Immature natural killer cell (primary cell): ENCODE data around the gene TKTL1. TPM values are rescaled to one million over a fixed set of nuclear protein-coding genes. Genes with fewer than 3 reads are reported as not detected.

Experiments
- DNase-seq, 3 donors: peaks; one replicate each; pipeline ENCODE4 v3.0.0; 2022; ENCODE audit warnings: mixed read lengths in 1 of 3
- H3K27ac Mint-ChIP-seq, 6 donors: one replicate each; pipeline ENCODE4 v1.8.0; 2020; ENCODE audit warnings: mixed read lengths in 6 of 6, mild to moderate bottlenecking in 5 of 6, inconsistent platforms in 4 of 6, moderate library complexity in 3 of 6
- H3K27me3 Mint-ChIP-seq, 3 donors: one replicate each; pipeline ENCODE4 v1.8.0; 2020 to 2021; ENCODE audit warnings: low read depth in 3 of 3, mild to moderate bottlenecking in 3 of 3, mixed read lengths in 3 of 3, moderate library complexity in 3 of 3, inconsistent platforms in 1 of 3
- H3K36me3 Mint-ChIP-seq, 3 donors: one replicate each; pipeline ENCODE4 v1.8.0; 2020; ENCODE audit warnings: mixed read lengths in 3 of 3, inconsistent platforms in 2 of 3, mild to moderate bottlenecking in 2 of 3
- H3K4me1 Mint-ChIP-seq, 2 donors: one replicate each; pipeline ENCODE4 v1.8.0; 2020; ENCODE audit warnings: inconsistent platforms in 2 of 2, mild to moderate bottlenecking in 2 of 2, mixed read lengths in 2 of 2, moderate library complexity in 1 of 2
- H3K4me3 Mint-ChIP-seq, 5 donors: one replicate each; pipeline ENCODE4 v1.8.0; 2020; ENCODE audit warnings: mild to moderate bottlenecking in 5 of 5, mixed read lengths in 5 of 5, inconsistent platforms in 3 of 5, moderate library complexity in 3 of 5
- H3K9me3 Mint-ChIP-seq, 6 donors: one replicate each; pipeline ENCODE4 v1.8.0; 2020; ENCODE audit warnings: mild to moderate bottlenecking in 6 of 6, mixed read lengths in 6 of 6, inconsistent platforms in 4 of 6, moderate library complexity in 3 of 6
- polyA plus RNA-seq, 3 donors: library from polyadenylated mRNA; unstranded; fragments of 300-500 nt; fragmentation: Illumina TruSeq; gene quantifications; one replicate each; pipeline ENCODE4 v1.2.3, GENCODE V29; 2021

TKTL1 gene
- polyA plus RNA-seq, 3 donors from 2014 or later = 58.7 to 282 (median 69.8) TPM

DNA sequence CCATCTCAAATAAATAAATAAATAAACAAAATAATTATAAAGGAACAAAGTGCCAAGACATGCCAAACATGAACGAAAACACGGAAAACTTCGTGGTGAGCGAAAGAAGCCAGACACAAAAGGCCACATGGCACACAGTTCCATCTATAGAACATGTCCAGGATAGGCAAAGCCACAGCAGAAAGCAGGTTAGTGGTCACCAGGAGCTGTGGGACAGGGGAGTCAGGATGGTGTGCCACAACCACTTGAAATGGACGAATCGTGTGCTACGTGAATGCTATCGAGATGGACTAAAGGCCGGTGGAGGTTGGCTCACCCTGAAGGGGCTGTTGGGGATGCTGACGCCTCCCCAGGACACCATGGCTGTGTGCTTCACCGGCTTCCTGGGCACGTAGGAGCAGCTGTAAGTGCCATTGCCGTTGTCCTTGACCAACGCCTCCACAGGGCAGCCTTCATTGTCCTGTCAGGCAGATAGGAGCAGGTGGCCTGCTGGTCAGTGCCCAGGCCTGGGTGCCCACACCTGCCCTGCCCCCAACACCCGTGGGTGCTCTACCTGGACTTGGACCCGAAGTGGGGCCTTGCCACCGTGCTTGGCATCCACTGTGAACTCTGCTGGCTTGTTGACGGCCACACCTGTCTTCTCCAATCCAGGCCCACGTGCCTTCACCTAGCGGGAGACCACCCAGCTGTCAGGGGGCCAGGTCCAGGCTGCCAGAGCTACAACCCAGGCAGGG is 68.3 kb downstream of the TKTL1 start:
- peaks cover 0 to 4% (median 0%) of the 10 kb centered on the region in 6 donors for H3K9me3 Mint-ChIP-seq
- peaks cover 58 to 64% (median 60%) of the 10 kb centered on the region in 3 donors for H3K27me3 Mint-ChIP-seq
- H3K4me3 Mint-ChIP-seq = peak overlapping the region in 2 of 5 donors; percentile 18 to 50
- peaks cover 32 to 54% of the 10 kb centered on the region in 2 donors for H3K4me1 Mint-ChIP-seq
- no peak for DNase-seq
- H3K36me3 Mint-ChIP-seq = peaks cover 0 to 24% (median 4%) of the 10 kb centered on the region in 3 donors
- peak overlapping the region in 5 of 6 donors; percentile 59 to 91 (median 82) for H3K27ac Mint-ChIP-seq

DNA sequence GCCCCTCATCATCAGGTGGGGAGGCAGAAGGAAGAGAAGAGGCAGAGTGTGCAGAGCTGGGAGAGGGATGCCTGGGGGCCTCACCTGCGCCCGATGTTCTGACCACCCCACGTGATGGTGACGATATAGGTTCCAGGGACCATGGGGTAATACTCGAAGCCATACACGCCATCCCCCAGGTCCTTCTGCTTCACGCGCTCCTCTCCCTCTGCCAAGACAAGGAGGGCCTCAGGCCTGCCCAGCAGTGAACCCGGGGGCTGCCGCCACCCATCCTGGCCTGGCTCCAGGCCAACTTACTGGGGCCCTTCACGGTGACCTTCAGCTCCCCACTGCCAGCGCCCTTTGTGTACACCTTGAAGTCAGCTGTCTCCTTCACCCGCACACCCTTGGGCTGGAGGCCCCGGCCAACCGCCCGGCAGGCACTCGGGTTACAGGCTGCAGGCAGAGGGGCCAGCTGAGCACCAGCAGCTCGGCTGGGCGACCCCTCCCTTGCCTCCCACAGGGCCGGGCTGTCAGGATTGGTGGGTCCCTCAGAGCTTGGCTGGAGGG is 69.5 kb downstream of the TKTL1 start:
- Mint-ChIP-seq H3K27me3 (peaks cover 62 to 68% (median 67%) of the 10 kb centered on the region in 3 donors), H3K4me3 (peak overlapping the region; percentile 15 to 56 (median 21)), H3K4me1 (peaks cover 36 to 58% of the 10 kb centered on the region in 2 donors), H3K9me3 (peaks cover 0 to 4% (median 0%) of the 10 kb centered on the region in 6 donors), H3K36me3 (peaks cover 0 to 29% (median 8%) of the 10 kb centered on the region in 3 donors), H3K27ac (peak overlapping the region; percentile 70 to 91 (median 84))
- DNase-seq = no peak

DNA sequence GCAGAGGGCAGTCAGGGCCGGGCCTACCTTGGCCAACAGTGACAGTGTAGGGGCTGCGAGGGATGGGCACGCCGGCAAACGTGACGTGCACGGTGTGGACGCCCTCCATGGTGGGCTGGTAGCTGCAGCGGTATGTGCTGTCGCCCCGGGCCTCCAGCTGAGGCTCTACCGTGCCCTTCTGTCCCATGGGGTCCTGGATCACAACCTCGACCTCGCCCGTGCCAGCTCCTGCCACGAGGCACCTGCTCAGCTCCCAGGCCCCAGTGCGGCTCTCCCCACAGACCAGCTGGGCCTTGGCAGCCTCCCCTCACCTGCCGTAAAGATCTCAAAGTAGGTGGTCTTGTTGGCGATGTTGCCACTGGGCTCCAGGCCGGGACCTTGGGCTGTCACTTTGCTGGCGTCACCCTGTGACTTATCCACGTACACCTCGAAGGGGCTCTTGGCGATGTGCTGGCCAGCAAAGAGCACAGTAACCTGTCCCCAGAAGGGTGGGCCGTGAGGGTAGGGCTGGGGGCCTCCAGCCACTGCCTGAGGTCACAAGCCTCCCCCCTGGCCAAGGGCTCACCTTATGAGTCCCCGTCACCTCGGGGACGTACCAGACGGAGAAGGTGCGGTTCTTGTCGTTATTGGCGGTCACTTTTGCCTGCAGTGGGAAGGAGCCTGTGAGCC is 70.5 kb downstream of the TKTL1 start:
- Mint-ChIP-seq H3K9me3 (peaks cover 0 to 4% (median 0%) of the 10 kb centered on the region in 6 donors), H3K4me3 (peak overlapping the region in 3 of 5 donors; percentile 54 to 73 (median 71)), H3K36me3 (peaks cover 0 to 27% (median 5%) of the 10 kb centered on the region in 3 donors), H3K27me3 (peaks cover 63 to 64% (median 63%) of the 10 kb centered on the region in 3 donors), H3K4me1 (peaks cover 33 to 54% of the 10 kb centered on the region in 2 donors), H3K27ac (peak overlapping the region; percentile 82 to 93 (median 88))
- no peak for DNase-seq

DNA sequence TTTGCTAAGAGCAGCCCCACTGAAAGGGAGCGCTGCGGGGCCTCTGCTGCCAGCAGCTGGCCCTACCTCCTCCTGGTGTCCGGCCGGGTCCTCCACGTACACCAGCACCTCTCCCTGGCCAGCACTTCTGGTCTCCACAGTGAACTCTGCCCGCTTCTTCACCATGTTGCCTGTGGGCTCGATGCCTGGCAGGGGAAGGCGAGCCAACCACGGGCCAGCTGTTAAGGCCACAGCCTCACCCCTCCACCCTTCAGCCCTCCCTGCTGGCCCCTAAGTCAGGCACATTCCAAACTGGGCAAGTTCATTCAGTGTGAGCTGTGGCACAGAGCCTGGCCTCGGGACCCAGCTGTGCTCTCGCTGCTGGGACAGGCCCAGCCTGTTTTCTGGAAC is 71.1 kb downstream of the TKTL1 start:
- Mint-ChIP-seq H3K27me3 (peaks cover 58 to 60% (median 58%) of the 10 kb centered on the region in 3 donors), H3K4me3 (peak overlapping the region; percentile 27 to 73 (median 54)), H3K9me3 (peaks cover 0 to 4% (median 0%) of the 10 kb centered on the region in 6 donors), H3K4me1 (peaks cover 27 to 48% of the 10 kb centered on the region in 2 donors), H3K36me3 (peaks cover 0 to 24% (median 5%) of the 10 kb centered on the region in 3 donors), H3K27ac (peak overlapping the region; percentile 82 to 93 (median 88))
- DNase-seq = peak in 1 of 3 donors; percentile 51

DNA sequence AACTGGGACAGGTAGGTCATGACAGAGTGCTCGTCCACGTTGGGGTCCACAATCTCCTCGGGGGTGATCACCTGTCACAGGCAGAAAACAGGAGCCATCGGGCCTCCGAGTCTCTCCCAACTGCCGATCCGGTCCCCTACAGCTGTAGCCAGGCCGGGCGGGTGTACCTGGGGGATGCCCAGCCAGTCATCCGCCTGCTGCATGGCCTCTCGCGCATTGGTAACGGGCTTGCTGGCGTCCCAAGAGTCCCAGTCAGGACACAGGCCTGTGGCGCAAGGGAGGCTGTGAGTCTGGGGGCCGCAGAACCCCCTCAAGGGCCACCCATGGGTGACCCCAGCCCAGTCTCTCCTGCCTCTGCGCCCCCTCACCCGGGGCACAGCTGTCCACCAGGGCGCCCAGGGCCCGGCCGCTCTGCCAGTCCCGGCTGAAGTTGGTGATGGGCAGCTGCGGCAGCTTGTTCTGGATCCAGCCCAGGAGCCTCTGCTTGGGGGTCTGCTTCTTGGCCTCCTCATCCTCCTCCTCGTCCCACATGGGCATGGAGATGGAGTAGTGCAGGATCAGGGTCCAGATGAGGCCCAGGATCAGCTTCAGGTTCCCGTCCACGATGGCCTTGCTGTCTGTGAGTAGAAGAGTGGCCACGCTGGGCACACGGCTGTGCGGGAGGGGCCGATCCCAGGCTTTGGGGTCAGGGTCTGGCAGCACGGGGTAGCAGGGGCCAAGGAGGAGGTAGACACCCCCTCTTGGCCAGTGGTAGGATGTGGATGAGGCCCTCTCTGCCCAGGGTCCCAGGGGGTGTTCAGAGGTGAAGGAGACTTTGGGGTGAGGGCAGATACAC is 72.1 kb downstream of the TKTL1 start:
- peaks cover 33 to 52% of the 10 kb centered on the region in 2 donors for H3K4me1 Mint-ChIP-seq
- H3K27me3 Mint-ChIP-seq = peaks cover 56 to 62% (median 60%) of the 10 kb centered on the region in 3 donors
- peak overlapping the region; percentile 92 to 99 (median 97) for H3K27ac Mint-ChIP-seq
- DNase-seq = no peak
- H3K4me3 Mint-ChIP-seq = peak overlapping the region; percentile 87 to 96 (median 94)
- H3K36me3 Mint-ChIP-seq = peaks cover 0 to 23% (median 5%) of the 10 kb centered on the region in 3 donors
- peaks cover 0 to 4% (median 0%) of the 10 kb centered on the region in 6 donors for H3K9me3 Mint-ChIP-seq

DNA sequence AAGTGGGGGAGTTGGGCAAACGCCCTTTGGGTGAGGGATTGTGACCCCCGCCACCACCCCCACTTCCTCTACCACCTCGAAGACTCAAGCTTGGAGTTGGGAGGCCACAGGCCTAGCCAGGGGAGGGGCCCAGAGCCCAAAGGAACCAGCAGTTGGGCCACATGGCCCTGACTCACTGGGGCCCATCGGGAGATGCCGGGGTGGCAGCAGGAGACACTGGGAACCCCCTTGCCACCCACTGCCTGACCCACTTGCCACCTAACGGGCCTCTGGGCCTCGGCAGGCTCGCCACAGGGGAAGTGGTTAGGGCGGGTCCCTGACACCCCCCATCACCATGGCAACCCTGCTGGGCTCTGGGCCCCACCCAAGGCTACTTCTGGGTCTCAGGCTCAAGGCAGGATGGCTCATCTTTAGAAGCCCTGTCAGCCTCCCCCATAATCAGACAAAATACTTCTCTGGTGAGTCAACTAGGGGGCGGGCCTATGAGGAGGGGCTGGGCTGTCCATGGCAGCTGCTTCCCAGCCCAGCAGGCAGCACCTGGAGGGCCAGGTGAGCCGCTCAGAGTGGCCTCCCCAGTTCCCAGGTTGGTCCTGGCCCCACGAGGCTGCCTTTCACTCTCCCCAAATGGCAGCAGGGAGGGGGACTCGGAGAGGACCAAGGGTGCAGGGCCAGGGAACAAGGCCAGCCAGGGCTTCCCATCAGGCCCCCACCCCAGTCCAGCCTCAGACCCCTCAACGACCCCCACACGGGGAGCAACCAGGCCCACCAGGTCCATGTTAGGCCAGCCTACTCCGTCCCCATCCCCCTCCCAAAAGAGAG is 73.2 kb downstream of the TKTL1 start:
- peaks cover 43 to 58% of the 10 kb centered on the region in 2 donors for H3K4me1 Mint-ChIP-seq
- peak; percentile 99 for DNase-seq
- H3K36me3 Mint-ChIP-seq = peaks cover 0 to 18% (median 5%) of the 10 kb centered on the region in 3 donors
- peak overlapping the region; percentile 92 to 99 (median 97) for H3K27ac Mint-ChIP-seq
- H3K4me3 Mint-ChIP-seq = peak overlapping the region; percentile 87 to 96 (median 94)
- peaks cover 52 to 62% (median 57%) of the 10 kb centered on the region in 3 donors for H3K27me3 Mint-ChIP-seq
- H3K9me3 Mint-ChIP-seq = peaks cover 0 to 6% (median 0%) of the 10 kb centered on the region in 6 donors

DNA sequence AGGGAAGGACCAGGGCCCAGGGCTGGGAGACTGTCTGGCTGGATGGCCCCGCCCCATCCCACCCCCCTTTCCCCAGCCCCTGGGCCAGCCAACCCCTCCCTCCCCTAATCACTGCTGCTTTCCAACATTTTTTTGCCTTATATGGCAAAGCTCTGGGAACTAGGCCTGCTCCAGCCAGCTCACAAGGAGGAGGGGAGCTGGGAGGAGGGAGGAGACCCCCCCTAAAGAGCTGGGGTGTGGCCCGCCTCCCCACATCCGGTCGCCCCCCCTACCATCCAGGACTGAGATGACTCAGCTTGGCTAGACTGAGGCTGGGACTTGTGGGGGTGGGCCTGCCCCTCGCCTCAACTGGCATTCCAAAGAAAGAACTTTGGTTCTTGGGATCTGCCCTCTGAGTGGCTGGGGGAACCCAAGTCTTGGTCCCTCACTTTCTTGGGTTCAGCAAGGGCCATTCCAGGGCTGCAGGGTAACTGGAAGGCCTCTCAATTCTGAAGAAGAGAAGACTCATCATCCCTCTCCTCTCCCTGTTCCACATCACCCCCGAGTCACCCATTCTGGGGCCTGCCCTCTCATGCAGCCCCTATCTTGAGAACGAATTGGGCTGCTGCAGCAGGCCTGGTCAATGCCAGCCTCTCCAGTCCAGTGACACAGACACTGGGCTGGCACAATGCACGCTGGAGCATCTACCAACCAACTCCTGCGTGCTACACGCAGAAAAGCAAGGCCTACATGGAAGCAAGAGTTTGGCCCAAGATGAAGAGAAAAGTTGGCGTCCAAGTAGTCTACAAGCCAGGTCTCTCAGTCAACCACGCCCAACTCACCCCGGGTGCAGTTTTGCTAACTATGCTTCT is 74.1 kb downstream of the TKTL1 start:
- H3K4me3 Mint-ChIP-seq = peak overlapping the region; percentile 93 to 96 (median 94)
- H3K9me3 Mint-ChIP-seq = peaks cover 0 to 6% (median 0%) of the 10 kb centered on the region in 6 donors
- H3K36me3 Mint-ChIP-seq = peaks cover 0 to 14% (median 5%) of the 10 kb centered on the region in 3 donors
- H3K27ac Mint-ChIP-seq = peak overlapping the region; percentile 95 to 99 (median 98)
- DNase-seq = peak; percentile 82 to 84 (median 84)
- H3K4me1 Mint-ChIP-seq = peaks cover 43 to 57% of the 10 kb centered on the region in 2 donors
- peaks cover 46 to 55% (median 49%) of the 10 kb centered on the region in 3 donors for H3K27me3 Mint-ChIP-seq

DNA sequence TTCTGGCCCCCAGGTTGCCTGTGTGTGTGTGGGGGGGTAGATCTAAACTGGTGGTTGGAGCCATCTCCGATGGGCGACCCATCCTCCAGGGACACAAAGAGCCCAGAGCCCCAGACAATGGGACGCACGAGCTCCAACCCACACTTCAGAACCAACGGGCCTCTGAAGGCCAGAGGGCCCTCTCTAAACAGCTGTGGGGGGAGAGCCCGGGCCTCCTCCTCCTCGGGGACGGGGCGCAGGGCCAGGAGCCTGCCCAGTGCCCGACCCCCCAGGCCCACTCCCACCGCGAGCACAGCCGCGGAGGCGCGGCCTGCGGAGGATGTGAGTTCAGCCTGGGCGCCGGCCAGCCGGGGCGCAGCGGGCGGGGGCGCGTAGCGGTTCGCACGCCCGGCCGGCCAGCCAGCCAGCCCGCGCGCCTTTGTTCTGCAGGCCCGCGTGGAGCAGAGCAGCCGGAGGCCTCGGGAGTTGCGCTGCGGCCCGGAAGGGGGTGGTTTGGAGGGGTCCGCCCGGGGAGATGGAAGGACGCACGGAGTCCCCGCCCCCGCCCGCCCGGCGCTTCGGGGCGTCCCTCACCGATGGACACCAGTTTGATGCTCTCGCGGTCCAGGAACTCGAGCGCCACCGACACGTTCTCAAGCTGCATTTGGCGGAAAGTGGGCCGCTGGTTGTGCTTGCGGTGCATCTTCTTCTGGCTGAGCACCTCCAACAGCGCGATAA is 74.9 kb downstream of the TKTL1 start:
- H3K27ac Mint-ChIP-seq = peak overlapping the region; percentile 95 to 99 (median 98)
- H3K4me3 Mint-ChIP-seq = peak overlapping the region; percentile 93 to 96 (median 94)
- peaks cover 43 to 58% of the 10 kb centered on the region in 2 donors for H3K4me1 Mint-ChIP-seq
- no peak for DNase-seq
- peaks cover 0 to 5% (median 0%) of the 10 kb centered on the region in 6 donors for H3K9me3 Mint-ChIP-seq
- H3K27me3 Mint-ChIP-seq = peaks cover 45 to 48% (median 47%) of the 10 kb centered on the region in 3 donors
- peaks cover 0 to 12% (median 5%) of the 10 kb centered on the region in 3 donors for H3K36me3 Mint-ChIP-seq

DNA sequence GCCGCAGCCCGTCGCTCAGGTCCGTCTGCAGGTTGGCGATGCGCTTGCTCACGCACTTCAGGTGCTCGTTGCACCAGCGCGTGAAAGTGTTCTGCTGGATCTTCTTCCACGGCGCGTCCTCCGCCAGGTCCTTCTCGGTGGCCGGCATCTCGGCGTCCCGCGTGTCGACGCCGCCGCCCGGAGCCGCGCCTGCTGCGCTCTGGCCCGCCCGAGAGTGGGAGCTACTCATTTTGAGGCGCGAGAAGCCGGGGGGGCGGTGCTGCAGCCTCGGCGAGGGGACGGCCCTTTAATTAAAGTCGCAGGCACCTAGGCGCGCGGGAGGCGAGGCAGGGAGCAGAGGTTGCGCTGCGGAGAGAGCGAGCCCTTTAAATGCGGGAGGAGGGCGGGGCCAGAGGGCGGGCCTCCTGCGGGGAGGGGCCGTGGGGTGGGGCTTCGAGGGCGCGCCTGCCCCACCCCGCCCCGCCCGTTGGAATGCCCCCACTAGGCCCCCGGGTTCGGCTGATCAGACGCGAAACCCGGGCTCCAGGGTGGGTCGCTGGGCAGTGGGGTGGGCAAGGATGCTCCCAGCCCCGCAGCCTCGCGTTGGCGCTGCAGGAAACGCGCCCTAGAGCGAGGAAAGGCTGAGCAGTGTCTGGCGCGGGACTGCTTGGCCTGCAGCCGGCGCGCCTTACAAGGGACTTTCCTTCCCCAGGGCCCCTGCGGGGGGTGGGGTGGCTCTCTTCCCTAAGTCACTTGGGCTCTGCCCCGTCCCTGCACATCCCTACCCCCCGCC is 75.6 kb downstream of the TKTL1 start:
- Mint-ChIP-seq H3K4me1 (peaks cover 43 to 55% of the 10 kb centered on the region in 2 donors), H3K9me3 (peaks cover 0 to 3% (median 0%) of the 10 kb centered on the region in 6 donors), H3K4me3 (peak overlapping the region; percentile 78 to 88 (median 86)), H3K36me3 (peaks cover 0 to 9% (median 5%) of the 10 kb centered on the region in 3 donors), H3K27ac (peak overlapping the region; percentile 79 to 96 (median 90)), H3K27me3 (peaks cover 38 to 45% (median 43%) of the 10 kb centered on the region in 3 donors)
- DNase-seq = peak; percentile 90 to 92 (median 91)

DNA sequence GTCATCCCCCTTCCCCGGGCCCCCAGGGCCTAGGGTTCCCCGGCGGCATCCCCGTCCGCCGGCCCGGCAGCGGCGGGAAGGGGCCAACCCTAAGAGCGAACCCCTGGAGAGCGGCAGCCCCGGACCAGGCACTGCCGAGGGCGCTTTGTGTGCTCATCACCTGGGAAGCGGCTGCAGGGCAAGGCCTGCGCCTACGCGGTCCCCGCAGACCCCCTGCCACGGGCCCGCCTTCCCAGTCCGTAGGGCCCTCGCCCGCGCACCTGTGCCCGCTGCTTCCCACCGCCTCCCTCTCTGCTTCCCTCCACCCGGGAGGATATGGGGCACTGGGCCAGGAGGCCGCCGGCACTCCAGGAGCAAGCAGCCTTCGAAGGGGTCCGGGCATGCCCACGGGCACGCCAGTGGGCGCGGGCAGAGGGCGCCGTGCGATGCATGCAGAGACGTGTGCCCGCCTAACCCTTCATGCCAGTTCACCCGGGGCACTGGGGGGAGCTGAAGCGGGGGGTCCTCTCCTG is 76.2 kb downstream of the TKTL1 start:
- peaks cover 0 to 3% (median 0%) of the 10 kb centered on the region in 6 donors for H3K9me3 Mint-ChIP-seq
- peak overlapping the region; percentile 85 to 93 (median 88) for H3K4me3 Mint-ChIP-seq
- DNase-seq = no peak
- H3K27ac Mint-ChIP-seq = peak overlapping the region; percentile 86 to 99 (median 98)
- peaks cover 36 to 50% of the 10 kb centered on the region in 2 donors for H3K4me1 Mint-ChIP-seq
- peaks cover 33 to 43% (median 41%) of the 10 kb centered on the region in 3 donors for H3K27me3 Mint-ChIP-seq
- peaks cover 0 to 8% (median 5%) of the 10 kb centered on the region in 3 donors for H3K36me3 Mint-ChIP-seq
